Germinal center (tissue), 1 donor: ENCODE data around the gene P2RY6.

Source experiments
- DNase-seq: peaks from one replicate; pipeline ENCODE4 v3.0.0; 2012; ENCODE audit warnings: mixed read lengths, low spot score

Gene P2RY6

DNA sequence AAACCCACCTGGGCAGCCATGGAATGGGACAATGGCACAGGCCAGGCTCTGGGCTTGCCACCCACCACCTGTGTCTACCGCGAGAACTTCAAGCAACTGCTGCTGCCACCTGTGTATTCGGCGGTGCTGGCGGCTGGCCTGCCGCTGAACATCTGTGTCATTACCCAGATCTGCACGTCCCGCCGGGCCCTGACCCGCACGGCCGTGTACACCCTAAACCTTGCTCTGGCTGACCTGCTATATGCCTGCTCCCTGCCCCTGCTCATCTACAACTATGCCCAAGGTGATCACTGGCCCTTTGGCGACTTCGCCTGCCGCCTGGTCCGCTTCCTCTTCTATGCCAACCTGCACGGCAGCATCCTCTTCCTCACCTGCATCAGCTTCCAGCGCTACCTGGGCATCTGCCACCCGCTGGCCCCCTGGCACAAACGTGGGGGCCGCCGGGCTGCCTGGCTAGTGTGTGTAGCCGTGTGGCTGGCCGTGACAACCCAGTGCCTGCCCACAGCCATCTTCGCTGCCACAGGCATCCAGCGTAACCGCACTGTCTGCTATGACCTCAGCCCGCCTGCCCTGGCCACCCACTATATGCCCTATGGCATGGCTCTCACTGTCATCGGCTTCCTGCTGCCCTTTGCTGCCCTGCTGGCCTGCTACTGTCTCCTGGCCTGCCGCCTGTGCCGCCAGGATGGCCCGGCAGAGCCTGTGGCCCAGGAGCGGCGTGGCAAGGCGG, 24.5 kb downstream of the P2RY6 start:
- no peak for DNase-seq

DNA sequence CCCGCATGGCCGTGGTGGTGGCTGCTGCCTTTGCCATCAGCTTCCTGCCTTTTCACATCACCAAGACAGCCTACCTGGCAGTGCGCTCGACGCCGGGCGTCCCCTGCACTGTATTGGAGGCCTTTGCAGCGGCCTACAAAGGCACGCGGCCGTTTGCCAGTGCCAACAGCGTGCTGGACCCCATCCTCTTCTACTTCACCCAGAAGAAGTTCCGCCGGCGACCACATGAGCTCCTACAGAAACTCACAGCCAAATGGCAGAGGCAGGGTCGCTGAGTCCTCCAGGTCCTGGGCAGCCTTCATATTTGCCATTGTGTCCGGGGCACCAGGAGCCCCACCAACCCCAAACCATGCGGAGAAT, 25.1 kb downstream of the P2RY6 start:
- no peak for DNase-seq

DNA sequence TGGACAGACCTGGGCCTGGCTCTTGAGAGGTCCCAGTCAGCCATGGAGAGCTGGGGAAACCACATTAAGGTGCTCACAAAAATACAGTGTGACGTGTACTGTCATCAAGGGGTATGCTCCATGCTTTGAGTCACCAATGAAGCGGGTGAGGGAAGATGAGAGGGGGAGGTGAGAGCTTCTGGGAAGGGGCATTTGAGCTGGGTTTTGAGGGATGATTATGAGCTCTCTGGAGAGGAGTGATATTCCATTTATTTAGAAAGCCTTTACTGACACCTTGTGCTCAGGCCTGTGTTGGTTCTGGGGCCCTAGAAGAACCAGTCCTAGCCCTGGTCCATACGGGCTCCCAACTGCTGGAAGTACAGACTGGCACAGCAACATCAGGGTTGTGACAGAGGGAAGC, 25.6 kb downstream of the P2RY6 start:
- no peak for DNase-seq

DNA sequence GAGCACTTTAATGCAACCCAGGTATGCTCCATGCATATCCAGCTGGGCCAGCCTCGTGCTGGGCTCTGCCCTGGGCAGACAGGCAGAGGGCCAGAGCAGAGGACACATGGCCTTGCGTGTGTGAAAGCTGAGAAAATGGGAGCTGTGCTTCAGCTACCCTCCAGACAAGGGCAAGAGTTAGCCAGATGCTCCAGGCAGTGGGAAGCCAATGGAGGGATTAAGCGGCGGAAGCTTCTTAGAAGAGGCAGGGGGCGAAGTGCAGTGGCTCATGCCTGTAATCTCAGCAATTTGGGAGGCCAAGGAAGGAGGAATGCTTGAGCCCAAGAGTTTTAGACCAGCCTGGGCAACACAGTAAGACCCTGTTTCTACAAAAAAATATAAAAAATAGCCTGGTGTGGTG, 26.1 kb downstream of the P2RY6 start:
- DNase-seq, result no peak

DNA sequence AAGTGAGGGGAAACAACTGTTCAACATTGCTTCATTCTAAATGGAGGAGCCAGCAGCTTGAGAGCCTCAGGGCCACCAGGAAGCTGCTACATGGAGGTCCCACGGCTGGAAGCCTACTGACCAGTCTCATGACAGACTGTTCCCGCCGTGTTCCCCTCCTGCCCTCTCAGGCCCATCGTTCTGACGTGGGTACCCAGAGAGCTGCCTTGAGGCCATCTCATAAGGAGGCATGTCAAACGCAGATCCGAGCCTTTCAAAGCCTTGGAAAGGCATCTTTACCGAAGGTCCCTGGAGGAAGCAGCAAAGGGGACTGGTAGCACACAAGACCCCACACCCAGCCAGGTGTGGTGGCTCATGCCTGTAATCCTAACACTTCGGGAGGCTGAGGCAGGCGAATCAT, 27.6 kb downstream of the P2RY6 start:
- DNase-seq, result no peak

DNA sequence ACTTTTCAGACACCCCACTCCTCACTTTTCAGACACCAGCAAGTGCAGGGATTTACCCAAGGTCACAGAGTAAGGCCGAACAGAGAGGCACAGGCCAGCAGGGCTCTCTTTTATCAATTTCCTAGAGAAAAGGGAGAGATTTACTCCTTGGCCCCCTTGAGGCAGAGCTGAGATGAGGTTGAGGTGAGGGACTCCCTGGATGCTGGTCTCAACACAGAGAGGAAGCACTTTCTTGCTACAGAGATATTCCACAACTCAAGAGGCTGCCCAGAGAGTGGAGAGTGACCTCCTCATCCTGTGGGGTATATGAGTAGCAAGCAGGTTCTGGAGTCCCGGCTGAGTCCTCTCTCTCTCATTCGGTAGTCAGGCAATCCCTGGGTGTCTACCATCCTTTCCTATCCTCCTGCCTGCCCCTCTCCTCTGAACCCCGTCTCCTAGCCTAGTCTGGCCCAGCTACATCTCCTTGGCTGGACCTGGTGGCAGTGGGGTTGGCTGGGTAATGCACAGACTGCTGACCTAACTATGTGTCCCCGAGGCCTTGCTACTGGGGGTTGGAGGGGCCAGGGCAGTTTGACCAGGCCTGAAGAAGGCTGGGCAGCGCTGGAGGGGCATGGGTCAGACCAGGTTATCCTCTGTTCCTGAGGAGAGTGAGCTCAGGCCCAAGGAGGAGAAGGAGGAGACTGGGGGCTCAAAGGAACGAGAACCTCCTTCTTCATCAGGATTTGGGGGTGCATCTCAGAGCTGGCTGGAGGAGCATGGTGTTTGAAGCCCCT, 34.1 kb downstream of the P2RY6 start:
- DNase-seq, result no peak

DNA sequence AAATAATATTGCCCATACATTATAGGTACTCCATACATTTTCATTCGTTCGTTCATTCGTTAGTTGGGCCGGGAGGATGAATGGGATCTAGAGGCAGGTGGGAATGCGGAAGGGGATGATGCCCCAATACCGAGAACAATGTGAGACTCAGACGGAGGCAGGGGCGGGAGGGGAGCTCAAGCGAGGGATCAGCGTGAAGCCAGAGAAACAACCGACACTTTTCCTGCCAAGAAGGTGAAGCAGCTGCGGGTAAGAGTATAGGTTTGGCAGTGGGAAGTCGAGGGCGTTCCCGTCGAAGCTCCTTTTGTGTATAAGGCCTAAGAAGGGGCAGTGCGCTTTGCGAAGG, 34.8 kb downstream of the P2RY6 start:
- DNase-seq, result no peak

DNA sequence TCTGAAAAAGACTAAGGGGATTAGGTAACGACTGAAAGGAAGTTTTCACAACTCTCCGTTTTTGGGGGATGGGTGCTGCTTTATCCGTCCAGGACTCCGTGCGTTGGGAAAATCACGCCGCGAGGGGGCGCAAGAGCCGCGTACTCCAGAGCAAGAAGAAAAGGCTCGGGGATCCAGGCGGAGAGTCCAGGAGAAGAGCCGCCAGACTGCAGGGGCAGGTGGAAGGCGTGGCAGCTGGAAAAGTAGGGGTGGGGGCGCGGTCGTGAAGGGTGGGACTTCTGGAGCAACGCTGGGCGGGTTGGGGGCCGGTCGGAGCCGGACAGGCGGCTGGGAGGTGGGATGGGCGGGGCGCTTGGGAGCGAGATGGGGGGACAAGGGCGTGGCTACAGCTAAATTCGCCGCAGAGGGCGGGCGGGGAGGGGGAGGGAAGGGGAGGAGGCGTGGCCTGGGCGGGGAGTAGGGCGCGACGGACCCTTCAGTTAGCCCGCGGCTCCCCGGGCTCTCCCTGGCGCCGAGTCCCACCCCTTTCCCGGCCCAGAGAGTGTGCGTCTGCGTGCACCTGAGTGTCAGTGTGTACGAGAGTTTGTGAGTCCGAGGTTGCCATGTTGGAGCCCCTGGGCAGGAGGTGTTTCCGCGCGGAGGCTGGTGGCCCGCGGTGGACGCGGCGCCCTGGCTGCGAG, 35.3 kb downstream of the P2RY6 start:
- peak; percentile 92 for DNase-seq

DNA sequence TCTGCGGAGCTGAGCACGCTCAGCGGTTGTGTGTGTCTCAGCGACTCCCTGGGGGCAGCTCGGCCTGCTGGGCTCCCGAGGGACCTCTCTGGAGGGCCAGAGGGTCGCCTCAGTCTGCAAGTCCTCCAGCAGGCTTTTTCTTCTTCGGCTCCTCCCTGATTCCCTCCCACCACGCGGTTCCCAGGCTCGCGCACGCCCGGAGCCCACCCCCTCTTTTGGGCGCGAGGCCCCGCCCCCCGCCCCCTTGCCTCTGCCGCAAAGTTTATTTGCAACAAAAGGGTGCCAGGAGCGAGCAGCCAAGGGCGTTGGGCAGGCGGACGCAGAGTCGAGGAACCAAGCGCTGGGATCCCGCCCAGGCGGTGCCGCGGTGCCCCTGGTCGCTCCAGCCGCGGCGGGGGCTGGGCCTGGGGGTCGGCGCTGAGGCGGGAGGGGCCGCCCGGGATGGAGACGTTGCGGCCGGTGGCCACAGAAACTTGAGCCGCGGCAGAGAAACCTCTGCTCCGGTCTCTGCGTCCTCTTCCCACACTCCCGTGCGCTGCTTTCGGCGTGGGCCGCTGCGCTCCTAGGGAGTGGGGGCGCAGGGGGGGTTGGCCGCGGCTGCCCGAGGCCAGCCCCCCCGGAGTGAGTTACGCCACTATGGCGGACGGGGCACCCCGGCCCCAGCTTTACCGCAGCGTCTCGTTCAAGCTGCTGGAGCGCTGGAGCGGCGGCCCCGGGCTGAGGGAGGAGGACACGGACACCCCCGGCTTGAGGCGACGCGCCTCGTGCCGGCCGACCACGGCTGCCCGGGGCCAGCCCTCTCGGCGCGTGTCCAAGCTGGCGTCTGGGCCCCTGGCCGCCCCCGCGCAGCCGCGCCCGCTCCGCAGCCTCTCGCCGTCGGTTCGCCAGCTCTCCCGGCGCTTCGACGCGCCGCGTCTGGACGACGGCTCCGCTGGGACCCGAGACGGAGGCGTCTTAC, 36.1 kb downstream of the P2RY6 start, which contains the start of gene ARHGEF17:
Gene ARHGEF17 (plus strand): TSS at position 274 of the 958 bp plus-strand sequence. CDS start 363 bp downstream, at position 637.
- DNase-seq, result peak; percentile 65

DNA sequence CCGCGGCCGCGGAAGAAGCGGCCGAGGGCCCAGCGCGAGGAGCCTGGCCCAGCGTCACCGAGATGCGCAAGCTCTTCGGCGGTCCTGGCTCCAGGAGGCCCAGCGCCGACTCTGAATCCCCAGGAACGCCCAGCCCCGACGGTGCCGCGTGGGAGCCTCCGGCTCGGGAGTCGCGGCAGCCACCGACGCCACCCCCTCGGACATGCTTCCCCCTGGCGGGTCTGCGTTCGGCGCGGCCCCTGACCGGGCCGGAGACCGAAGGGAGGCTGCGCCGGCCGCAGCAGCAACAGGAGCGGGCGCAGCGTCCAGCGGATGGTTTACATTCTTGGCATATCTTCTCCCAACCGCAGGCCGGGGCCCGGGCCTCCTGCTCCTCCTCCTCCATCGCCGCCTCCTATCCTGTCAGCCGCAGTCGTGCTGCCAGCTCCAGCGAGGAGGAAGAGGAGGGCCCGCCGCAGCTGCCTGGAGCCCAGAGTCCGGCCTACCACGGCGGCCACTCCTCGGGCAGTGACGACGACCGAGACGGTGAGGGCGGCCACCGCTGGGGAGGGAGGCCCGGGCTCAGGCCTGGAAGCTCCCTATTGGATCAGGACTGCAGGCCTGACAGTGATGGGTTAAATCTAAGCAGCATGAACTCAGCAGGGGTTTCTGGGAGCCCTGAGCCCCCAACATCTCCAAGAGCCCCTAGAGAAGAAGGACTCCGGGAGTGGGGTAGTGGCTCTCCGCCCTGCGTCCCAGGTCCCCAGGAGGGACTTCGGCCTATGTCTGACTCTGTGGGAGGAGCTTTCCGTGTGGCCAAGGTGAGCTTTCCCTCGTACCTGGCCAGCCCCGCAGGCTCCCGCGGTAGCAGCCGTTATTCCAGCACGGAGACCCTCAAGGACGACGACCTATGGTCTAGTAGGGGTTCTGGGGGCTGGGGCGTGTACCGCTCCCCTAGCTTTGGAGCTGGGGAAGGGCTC, 37.1 kb downstream of the P2RY6 start:
- peak; percentile 30 for DNase-seq

DNA sequence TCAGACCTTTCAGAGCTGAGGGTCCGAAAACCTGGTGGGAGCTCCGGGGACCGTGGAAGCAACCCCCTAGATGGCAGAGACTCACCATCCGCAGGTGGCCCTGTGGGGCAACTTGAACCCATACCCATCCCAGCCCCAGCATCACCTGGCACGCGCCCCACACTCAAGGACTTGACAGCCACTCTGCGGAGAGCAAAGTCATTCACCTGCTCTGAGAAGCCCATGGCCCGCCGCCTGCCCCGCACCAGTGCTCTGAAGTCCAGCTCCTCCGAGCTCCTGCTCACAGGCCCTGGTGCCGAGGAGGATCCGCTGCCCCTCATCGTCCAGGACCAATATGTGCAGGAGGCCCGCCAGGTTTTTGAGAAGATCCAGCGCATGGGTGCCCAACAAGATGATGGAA, 37.9 kb downstream of the P2RY6 start:
- DNase-seq, result no peak

DNA sequence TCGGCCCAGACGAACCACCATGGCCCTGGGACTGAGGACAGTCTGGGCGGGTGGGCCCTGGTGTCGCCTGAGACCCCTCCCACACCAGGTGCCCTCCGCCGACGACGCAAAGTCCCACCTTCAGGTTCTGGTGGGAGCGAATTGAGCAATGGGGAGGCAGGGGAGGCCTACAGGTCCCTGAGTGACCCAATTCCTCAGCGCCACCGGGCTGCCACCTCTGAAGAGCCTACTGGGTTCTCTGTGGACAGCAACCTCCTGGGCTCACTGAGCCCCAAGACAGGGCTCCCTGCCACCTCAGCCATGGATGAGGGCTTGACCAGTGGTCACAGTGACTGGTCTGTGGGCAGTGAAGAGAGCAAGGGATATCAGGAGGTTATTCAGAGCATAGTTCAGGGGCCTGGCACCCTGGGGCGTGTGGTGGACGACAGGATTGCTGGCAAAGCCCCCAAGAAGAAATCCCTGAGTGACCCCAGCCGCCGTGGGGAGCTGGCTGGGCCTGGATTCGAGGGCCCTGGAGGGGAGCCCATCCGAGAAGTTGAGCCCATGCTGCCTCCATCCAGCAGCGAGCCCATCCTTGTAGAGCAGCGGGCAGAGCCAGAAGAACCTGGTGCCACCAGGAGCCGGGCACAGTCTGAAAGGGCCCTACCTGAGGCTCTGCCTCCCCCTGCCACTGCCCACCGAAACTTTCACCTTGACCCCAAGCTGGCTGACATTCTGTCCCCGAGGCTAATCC, 38.7 kb downstream of the P2RY6 start:
- no peak for DNase-seq

DNA sequence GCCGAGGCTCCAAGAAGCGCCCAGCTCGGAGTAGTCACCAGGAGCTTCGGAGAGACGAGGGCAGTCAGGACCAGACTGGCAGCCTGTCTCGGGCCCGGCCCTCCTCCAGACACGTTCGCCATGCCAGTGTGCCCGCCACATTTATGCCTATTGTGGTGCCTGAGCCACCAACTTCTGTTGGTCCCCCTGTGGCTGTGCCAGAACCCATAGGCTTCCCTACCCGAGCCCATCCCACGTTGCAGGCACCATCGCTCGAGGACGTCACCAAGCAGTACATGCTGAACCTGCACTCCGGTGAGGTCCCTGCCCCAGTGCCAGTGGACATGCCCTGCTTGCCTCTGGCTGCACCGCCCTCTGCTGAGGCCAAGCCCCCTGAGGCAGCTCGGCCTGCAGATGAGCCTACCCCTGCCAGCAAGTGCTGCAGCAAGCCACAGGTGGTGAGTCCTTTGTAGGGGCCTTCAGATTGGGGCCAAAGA, 39.3 kb downstream of the P2RY6 start:
- DNase-seq, result no peak

DNA sequence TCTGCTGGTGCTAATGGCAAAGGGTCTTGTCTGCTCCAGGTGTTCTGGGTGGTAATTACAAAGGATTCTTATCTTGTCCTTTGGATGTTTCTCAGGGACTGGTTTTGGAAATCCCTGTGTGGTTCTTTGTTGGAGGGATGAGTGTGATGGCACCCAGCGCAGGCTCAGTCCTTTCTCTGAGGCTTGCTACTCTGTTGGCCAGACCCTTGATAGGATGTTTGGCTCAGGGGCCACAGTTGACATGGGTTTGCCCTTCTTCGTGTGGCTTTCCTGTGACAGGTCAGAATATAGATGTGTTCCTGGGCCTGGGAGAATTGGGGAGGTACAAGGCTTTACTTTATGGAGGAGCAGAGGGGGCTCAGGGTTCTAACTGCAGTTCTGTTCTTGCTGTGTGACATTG, 39.9 kb downstream of the P2RY6 start:
- DNase-seq, result no peak

DNA sequence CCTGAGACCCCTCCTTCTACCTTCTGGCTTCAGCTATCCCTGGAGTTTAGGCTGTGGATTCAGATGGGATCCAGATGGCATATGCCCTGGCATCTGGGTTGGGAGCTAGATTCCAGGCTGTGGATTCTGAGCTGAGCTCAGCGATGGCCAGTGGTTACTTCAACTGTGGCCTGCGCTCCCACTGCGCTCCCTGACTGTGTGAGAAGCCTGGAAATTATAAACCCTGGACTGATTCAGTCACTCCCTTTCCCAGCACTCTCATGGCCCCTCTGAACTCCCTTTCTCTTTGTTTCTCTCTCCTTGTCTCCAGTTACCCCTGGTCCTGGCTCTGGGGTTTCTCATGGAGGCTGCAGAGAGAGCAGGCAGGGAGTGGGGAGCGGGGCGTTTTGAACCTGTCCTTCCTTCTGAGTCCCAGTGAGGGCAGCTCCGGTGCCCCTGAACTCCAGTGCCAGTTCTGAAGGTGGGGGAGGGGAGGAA, 40.8 kb downstream of the P2RY6 start:
- DNase-seq, result no peak

DNA sequence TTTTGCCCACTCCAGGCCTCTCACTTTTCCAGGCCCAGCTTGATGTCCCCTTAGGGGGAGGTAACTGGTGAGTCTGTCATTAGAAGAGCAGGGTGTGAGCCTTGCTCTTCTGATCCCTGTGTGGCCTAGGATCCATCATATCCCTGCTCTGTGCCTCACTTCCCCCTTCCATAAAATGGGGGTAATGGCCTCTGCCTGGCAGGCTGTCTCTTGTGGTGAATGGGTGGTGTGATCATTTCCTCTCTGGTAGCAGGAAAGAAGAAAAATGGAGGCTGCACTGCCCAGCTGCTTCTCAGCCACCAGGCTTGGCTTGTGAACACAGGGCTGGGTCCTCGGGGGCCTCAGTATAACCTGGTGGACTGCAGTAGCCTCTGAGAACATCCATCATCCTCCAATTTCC, 41.5 kb downstream of the P2RY6 start:
- DNase-seq, result no peak

DNA sequence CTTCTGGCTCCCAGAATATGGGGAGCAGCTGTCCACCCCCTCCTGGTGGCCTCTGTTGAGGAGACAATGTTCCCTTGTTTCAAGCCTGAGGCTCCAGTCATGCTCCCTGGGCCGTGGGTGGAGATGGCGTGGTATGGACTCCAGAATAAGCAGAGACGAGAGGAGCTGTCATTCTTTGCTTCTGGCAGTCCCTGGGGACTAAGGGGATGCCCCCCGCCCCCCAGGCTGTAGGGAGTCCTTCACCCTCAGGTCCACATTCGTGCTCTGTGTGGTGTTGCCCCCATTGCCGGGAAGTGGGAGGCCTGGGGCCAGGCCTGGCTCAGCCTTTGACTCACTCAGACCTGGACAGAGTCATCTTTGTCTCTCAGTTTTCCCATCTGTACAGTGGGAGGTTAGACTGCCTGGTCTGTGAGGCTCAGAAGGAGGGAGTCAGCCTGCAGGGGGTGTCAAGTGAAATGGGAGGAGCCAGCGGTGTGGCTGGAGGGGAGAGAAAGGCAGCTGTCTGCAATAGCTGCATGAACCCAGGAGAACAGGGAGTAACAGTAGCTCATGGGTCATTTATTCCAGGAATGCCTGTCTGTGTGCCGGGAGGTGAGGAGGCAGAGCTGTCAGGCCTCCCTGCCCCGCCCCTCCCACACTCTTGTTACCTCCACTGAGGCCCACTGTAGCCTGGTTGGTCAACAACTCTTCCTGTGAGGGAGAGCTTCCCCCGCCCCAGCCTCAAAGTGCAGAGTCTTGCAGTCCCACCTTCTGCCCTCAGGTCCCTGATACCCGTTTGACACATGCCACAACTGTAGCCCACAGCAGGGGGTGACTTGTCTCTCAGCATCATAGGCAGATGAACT, 42.2 kb downstream of the P2RY6 start:
- DNase-seq, result no peak

DNA sequence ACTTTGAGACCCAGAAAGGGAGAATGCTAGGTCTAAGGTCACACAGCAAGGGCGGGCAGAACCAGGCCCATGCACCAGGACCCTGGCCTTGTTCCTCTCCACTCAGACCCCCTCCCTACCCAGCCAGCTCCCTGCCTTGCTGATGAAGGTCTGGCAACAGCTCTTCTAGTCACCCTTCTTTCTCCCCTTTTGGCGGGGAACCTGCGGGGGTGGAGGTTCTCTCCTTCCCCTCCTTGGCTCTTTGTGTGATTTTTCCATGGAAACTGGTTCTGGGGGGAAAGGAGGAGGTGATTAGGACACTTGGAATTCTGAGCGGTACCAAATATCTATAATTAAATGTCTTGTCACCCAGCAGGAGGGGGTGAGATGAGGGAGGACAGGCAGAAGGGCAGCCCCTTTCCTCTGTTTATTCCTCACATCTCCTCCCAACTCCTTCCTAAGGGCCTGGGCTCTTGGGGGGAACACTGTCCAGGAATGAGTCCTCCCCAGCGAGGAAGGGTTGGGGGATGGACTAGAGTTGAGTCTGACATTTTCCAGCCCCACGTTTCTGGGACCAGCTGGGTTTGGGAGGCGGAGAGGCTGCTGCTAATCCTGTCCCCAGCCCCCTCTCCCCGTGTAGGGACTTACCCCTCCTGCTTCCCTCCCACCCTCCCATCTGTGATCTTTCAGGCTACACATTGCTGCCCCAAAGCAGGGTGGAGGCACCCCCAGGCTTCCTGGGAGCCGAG, 43.3 kb downstream of the P2RY6 start:
- DNase-seq, result no peak
